ENCODE measurements around the gene OLA1. TPM values are rescaled to one million over a fixed set of nuclear protein-coding genes. Genes with fewer than 3 reads are reported as not detected.

The OLA1 gene
- total RNA-seq, 1 experiment from 2014 or later, result 137 TPM

DNA sequence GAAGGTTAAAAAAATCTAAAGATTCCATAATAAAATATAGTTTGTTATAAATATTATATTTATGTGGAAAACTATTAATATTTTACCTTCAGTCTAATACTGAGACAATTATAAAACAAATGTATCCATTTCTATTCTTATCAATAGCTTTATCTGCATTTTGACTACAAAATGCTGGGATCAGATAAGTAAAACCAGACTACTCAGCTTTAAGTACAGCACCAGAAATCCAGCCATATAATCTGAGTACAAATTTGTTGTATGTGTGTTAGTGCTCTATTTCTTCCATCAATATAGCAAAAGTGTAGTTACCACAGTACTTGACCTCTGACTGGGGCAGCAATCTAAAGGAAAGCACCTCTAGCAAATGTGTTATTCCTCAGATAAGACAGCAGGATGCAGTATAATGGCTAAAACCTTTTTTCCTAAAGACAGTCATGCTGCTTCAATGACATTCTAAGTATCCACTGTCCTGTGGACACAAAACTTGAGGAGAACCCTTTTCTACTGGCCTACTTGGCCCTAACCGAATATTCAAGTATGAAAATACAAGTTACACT, 68.1 kb downstream of the OLA1 start:
- peak; percentile 13 for DNase-seq (ENCODE audit: low read depth)

DNA sequence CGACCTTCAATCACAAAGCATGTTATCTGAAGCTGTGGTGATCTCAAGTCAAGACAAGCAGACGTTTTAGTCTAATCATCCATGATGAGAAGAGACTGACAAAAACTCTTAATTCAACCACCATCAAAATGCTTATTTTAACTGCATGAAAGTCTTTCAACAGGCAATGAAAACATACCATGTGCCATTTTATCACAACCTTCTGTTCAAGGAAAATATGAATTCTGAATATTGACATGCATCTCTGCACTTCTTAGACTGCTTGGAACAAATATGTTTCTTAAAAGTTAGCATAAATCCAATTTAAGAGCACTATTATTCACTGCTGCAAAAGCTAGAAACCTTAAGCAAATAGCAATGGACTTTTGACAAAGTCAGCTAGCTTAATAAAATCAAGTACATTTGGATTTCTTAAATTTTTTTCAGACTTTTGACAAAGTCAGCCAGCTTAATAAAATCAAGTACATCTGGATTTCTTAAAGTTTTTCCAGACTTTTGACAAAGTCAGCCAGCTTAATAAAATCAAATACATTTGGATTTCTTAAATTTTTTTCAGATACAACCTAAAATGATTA, 70.9 kb downstream of the OLA1 start:
- DNase-seq (ENCODE audit: low read depth), result no peak

DNA sequence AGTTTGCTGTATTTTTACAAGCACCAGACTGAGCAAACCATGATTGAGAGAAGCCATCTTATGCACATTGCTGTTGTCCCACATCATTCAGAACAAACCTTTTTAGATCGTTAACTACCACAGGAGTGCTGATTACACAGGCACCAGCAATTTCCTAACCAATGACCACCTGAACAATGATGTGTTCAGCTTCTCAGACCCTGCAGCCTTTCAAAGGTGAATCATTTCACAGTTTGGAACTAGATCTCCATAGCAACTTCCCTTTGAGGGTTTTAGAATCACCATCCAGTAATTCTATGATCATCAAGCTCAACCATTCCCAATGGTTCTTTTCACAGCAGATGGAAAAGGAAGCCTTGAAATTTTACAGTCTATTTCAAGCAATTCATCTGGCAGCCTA, 71.4 kb downstream of the OLA1 start:
- peak; percentile 44 for DNase-seq (ENCODE audit: low read depth)

DNA sequence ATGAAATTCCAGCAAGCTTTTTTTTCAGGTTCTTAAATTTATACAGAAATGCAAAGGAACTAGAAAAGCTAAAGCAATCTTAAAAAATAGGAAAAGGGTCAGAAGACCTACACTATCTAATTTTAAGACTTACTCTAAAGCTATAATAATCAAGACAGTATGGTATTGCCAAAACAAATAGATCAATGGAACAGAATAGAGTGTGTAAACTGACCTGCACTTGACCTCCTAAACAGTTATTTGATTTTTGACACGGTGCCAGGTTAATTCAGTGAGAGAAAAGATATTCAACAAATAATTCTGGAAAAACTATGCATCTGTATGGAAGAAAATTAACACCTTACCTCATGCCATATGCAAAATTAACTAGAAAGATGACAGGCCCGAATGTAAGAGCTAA, 73.6 kb downstream of the OLA1 start:
- no peak for DNase-seq (ENCODE audit: low read depth)

DNA sequence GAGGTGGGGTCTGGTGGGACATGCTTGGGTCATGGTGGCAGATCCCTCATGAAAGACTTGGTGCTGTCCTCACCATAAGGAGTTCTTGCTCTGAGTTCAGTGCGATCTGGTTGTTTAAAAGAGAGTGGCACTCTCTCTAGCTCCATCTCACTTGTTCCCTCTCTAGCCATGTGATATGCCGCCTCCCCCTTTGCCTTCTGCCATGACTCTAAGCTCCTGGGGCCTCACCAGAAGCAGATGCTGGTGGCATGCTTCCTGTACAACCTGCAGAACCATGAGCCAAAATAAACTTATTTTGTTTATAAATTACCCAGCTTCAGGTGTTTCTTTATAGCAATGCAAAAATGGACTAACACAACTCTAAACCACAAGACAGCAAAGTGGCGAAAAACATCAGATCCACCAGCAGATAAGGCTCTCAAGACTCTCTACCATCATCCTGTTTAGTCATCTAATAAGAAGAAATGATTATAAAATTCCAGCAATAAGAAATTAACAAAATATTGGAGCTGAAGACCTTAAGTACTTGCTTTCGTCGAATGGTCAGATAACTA, 75.5 kb downstream of the OLA1 start:
- DNase-seq (ENCODE audit: low read depth), result no peak

DNA sequence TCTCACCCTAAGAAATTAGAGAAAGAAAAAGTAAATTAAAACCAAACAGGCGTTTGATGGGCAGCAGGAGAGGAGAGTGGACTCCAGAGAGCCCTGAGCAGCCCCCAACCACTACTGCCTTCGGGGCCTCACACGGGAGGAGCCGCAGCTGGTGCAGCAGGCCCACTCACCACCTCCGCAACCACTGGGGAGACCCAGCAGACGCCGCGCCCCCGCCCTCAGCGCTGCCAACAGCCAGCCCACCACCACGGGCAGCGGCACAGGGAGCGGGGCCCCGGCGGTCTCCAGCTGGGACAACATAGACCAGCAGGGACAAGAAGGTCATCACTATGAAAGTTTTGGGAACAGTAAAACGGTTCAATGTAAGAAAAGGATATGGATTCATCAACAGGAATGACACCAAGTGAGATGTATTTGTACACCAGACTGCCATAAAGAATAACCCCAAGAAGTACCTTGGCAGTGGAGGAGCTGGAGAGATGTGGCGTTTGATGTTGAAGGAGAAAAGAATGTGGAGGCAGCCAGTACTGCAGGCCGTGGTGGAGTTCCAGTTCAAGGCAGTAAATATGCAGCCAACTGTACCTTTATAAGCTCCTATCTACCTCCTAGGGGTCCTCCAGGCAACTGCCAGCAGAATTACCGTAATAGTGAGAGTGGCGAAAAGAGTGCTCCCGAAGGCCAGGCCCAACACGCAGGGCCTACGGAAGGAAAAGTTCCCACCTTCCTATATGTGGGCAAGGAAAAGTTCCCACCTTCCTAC, 76.5 kb downstream of the OLA1 start:
- no peak for DNase-seq (ENCODE audit: low read depth)

DNA sequence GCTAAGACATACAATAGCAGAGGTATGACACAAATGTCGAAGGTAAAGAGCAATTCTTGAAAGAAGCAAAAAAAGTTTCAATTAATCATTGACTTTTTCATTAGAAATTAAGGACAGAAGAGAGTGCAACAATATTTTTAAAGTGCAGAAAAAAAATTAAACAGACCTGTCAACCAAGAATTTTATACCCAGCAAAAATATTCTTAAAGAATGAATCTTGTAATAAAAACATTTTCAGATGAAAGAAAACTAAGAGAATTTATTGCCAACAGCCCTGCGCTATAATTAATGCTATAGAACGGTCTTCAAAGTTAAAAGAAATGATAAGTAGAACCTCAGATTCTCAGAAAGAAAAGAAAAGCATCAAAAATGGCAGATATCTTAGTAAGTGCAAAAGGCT, 79.0 kb downstream of the OLA1 start:
- no peak for DNase-seq (ENCODE audit: low read depth)

DNA sequence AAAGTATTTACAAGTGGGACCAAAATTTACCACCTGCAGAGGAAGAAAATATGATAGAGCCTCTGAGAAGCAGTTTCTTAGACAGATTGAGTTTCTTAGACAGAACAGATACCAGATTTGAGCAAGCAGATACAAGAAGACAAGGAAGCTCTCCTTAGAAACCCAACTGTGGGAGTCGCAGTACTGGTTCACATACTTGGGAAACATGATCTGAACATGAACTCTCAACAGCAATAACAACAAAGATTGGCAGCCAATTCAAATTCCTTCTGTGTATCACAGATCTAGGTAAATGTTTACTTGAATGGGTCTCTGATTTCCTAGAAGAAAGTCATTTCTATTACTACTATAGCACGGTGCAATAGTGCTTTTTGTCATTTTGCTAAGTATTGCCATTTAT, 82.1 kb downstream of the OLA1 start:
- no peak for DNase-seq (ENCODE audit: low read depth)

DNA sequence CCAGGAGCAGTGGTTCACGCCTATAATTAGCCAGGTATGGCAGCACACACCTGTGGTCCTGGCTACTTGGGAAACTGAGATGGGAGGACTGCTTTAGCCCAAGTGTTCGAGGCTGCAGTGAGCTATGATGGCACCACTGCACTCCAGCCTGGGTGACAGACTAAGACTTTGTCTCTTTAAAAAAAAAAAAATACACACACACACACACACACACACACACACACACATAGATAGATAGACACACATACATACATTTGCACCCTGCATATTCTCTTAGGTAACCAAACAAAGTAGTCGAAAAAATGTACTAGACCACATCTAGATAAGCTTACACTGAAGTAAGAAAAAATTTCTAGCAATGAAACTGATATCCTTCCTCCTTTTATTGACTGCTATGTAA, 86.8 kb downstream of the OLA1 start:
- DNase-seq (ENCODE audit: low read depth), result no peak

DNA sequence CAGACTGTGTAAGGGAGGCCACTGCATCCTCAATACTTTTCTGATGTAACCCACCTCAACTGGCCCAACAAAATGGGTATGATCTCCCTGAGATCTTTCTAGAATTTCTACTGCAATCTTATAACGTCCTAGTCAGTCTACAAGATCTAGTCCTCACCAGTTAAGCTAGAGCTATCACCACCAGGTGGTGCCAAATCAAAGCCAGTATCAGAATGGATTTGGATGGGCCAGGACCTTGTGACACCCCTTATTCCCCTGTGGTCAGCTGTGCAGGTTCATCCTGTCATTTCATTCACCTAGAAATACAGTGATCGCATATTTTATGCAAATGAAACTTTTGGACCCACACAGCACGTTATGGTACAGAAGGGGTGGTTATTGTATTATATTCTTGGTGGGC, 90.3 kb downstream of the OLA1 start:
- peak; percentile 60 for DNase-seq (ENCODE audit: low read depth)

DNA sequence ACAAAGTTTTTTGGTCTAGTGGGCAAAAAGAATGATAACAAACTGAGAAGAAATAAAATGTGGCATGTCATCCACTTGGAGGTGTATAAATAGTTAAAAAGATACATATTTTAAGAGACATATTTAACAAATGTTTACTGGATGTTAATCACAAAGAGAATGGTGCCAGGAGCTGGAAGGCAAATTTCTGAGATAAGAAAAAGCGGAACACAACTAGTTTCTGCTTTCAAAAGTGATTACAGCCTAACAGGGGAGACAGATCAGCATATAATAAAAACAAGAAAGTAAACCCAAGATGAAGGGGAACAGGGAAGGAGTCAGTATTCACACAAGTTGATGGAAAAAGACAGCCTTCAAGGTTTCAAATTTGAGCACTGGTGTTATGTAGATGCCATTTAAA, 91.3 kb downstream of the OLA1 start:
- no peak for DNase-seq (ENCODE audit: low read depth)

DNA sequence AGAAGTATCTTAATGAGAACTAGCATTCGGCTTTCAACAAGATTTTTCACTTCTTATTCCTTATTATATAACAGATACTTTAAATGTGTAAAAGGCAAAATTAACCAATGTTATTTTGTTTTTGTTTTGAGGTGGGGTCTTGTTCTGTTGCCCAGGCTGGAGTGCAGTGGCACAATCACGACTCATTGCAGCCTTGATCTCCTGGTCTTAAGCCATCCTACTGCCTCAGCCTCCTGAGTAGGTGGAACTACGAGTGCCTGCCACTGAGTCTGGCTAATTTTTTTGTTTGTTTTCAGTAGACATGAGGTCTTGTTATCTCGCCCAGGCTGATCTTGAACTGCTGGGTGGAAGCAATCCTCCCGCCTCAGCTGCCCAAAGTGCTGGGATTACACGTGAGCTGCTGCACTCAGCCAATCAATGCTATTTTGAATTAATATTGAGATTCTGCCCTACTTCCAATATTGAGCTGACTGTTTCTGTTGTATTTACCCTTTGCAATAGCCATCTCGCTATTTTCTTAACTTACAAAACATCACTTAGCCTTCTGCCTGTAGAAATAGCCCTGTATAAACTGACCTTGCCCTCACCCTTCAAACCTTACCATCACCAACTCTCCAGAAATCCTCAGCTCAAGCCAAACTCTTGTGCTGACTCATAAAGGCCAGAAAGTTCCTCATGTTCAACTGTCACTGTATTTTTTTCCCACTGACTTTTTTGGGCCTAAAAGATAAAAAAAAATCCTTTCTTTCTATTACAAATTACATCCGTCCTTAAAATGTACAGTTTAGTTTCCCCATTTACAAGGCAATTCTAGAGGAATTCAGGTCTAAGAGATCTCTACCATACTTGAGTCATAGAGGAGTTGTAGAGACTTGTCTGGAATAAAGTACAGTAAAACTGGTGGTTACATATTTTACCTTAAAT, 94.3 kb downstream of the OLA1 start:
- peak; percentile 65 for DNase-seq (ENCODE audit: low read depth)

DNA sequence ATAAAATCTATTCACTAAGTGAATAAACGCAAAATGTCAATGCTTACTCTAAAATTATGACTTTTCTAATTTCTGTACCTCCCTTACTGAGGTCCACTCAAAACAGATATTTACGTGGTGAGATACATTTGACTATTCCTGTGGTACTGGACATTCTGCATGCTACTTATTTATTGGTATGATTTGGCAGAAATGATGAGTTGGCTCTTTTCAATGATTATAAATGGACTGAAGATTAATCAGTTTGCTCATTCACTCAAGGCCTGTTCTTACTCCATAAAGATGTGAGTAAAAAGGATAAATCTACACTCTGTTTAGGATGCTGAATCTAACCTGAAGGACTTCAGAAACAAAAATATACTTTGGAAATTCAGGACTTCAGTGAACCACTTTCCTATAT, 98.8 kb downstream of the OLA1 start:
- DNase-seq (ENCODE audit: low read depth), result no peak

DNA sequence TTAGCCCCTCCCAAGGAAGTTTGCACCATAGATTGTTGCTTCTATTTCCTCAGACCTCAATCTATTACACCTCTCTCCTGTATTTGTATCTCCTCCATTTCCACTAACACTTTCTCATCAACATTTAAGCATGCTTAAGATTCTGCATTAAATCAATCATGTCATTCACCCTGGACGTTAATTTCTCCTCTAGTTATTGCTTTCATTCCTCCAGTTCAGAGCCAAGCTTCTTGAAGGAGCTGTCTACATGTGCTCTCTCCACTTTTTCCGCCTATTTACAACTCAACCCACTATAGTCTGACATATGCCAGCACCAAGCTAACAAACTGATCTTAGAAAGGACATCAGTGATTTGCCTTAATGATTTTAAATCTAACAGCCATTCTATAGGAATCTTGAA, 99.5 kb downstream of the OLA1 start:
- no peak for DNase-seq (ENCODE audit: low read depth)

DNA sequence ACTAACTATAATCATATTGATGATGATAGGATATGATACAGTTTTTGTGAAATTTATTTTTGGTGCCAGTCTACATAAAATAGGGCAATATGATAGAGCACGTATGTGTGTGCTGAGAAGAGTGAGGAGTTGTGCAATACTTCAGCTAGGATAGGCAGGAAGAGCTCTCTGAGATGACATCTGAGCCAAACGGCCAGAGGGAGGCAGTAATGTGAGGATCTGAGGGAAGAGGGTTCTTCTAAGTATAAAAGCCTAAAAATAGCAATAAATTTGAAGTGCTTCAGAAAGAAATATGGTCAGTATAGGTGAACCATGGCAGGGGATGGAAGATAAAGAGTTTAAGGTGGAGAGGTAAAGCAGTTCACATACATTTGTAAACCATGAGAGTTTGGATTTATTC, 102.5 kb downstream of the OLA1 start:
- DNase-seq (ENCODE audit: low read depth), result peak; percentile 14

DNA sequence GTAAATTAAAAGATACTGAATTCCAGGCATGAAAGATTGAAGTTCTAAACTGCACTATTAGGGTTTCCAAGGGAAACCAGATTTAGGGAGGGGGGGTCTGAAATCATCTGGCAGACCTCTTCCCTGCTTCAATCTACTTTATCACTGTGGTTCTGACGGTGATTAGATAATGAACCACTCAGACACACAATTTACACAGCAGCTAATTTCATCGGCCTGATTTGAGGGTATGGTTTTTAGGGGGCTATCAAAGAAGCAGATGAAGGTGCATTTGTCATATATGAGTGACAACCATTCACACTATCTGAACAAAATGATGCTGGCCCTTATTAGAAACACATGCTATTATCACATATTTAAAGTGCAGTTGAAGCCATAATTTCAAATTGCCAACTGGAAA, 106.0 kb downstream of the OLA1 start:
- no peak for DNase-seq (ENCODE audit: low read depth)

DNA sequence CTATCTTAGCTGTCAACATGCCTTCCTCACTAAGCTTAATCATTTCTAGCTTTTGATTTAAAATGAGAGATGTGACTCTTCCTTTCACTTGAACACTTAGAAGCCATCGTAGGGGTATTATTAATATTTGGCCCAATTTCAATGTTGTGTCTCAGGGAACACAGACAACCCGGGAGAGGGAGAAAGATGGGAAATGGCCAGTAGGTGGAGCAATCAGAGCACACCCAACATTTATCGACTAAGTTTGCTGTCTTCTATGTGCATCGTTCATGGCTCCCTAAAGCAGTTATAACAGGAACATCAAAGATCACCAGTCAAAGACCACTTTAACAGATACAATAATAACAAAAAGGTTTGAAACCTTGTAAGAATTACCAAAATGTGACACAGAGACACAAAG, 110.2 kb downstream of the OLA1 start:
- DNase-seq (ENCODE audit: low read depth), result peak; percentile 24

DNA sequence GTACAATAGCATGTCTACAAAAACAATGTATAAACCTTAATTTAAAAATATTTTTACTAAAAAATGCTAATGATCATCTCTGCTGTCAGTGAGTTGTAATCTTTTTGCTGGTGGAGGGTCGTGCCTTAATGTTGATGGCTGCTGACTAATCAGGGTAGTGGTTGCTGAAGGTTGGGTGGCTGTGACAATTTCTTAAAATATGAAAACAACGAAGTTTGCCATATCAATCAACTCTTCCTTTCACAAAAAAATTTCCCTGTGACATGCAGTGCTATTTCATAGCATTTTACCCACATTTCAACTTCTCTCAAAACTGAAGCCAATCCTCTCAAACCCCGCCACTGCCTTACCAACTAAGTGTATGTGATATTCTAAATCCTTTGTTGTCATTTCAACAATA, 112.4 kb downstream of the OLA1 start:
- no peak for DNase-seq (ENCODE audit: low read depth)

DNA sequence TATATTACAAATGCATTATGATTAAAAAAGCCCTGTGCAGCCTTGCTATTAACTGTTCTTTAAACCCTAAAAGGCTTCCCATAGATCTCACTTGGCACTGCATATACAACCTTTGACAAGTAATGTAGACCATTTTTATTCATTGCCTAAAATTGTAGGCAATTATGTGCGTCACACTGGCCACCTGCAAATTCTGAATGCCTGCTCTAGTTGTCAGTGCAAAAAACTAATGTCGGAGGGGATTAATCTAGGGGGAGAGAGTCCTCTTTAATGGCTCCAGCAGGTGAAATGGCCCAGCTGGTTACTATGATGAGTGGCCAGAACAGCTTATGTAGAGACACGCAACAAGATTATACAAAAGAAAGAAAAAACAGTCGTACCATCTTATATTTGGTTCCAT, 123.2 kb downstream of the OLA1 start:
- no peak for DNase-seq (ENCODE audit: low read depth)

DNA sequence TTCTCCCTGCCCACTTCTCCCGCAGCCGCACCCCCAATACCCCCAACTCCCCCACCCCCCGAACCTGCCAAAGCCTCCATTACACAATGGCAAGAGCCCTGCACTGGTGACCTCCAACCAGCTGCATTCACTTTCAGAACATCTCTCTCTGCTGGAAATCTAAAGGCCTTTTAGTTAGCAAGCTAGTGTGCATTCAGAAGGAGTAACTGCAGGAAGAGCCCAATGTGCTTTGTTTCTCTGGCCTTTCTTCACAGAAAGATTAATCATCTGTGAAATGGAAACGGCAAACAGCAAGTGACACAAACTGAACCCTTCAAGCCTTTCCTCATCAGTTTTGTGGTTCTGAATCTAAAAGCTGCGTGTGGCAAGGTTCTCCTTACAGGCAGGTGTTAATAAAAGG, 124.2 kb downstream of the OLA1 start:
- DNase-seq (ENCODE audit: low read depth), result no peak

DNA sequence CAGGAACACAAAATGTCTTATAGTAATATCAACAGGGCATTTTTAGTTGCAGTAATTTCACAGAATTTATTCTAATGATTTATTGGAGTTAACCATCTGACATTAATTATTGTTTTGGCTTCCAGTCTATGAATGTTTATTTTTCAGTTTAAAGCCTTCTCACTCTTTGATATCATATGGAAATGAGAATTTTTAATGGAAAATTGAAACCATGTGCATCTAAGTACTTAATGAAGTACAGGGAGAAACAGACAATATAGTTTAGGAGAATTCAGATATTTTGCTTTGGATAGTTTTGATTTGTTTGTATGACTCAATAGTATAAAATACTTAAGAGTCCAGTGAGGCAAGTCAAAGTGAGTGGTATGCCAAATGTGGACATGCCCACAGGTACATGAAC, 126.1 kb downstream of the OLA1 start:
- no peak for DNase-seq (ENCODE audit: low read depth)

DNA sequence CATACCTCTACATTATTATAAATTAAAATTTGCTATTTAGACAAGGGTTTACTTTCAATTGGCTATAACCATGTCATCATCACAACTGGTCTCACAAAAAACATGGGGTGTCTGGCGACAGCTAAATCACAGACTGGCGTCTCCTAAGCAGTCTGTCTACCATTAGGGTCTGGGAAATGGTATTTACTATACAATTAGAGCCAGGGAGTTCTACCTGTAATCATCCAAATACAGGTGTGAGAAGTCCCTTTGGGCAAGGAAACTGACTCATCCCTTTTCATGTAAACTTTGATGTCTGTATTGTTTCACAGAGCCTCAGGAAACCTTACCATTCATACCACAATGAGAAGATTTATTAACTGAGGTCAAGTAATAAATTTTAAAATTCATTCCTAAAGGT, 126.7 kb downstream of the OLA1 start:
- DNase-seq (ENCODE audit: low read depth), result no peak
